ENCODE measurements around the gene CARD6. TPM values are rescaled to one million over a fixed set of nuclear protein-coding genes. Genes with fewer than 3 reads are reported as not detected.

CARD6 gene
- total and polyA plus RNA-seq, 2 of the 8 experiments (the other 6 are each of a cell fraction or from before 2014, with no cell fraction given): 0.41 to 0.50 TPM

- TF ChIP-seq CTCF (IDR thresholded peaks at IDR 0.05; ENCODE audit: control extremely low read depth in 1 of 3, insufficient read depth in 1 of 3, low read depth in 1 of 3, low read length in 3 of 3) (peak; percentile 62 to 67 (median 63)), MAX (IDR thresholded peaks at IDR 0.05) (peak; percentile 77), CREB1 (IDR thresholded peaks at IDR 0.05) (peak; percentile 92), SAP30 (IDR thresholded peaks at IDR 0.05; ENCODE audit: insufficient read depth, insufficient replicate concordance, low read length) (no peak), PHF8 (conservative IDR thresholded peaks at IDR 0.05; ENCODE audit: low read depth, low read length) (peak; percentile 86), KDM5A (IDR thresholded peaks at IDR 0.05; ENCODE audit: low read length) (peak; percentile 18; the same call in 1 of the 2 replicates), TAF1 (IDR thresholded peaks at IDR 0.05; ENCODE audit: low read depth, low read length) (peak; percentile 94), SIN3A (conservative IDR thresholded peaks at IDR 0.05 in 1 of 2, IDR thresholded peaks at IDR 0.05 in 1 of 2; ENCODE audit: low read depth in 1 of 2, low read length in 2 of 2) (no peak), RBBP5 (IDR thresholded peaks at IDR 0.05; ENCODE audit: borderline replicate concordance, low read depth, low read length) (peak; percentile 61), YY1 (IDR thresholded peaks at IDR 0.05; ENCODE audit: low read depth, low read length) (peak; percentile 88), KDM4A (IDR thresholded peaks at IDR 0.05; ENCODE audit: low read depth, low read length, severe bottlenecking) (peak; percentile 82), NRF1 (IDR thresholded peaks at IDR 0.05; ENCODE audit: low read depth, low read length) (0 out of 2 replicates have a peak, but pooled peaks have one; percentile 21), ATF3 (IDR thresholded peaks at IDR 0.05; ENCODE audit: insufficient read depth, low read depth, low read length) (no peak), POLR2A (IDR thresholded peaks at IDR 0.05; ENCODE audit: control extremely low read depth in 1 of 2, low read depth in 2 of 2, low read length in 2 of 2) (peak; percentile 88 to 92), E2F6 (IDR thresholded peaks at IDR 0.05) (peak; percentile 87), BCL11A (IDR thresholded peaks at IDR 0.05; ENCODE audit: low read depth in 2 of 2, low read length in 2 of 2) (no peak), HDAC2 (IDR thresholded peaks at IDR 0.05; ENCODE audit: borderline replicate concordance in 1 of 2, low read depth in 2 of 2, low read length in 2 of 2) (0 out of 4 replicates have a peak, but pooled peaks of 1 of the 2 experiments have one; percentile 89)
These were observed 43.0 kb upstream of the CARD6 start, which contains the start of gene PRKAA1 (continued) for GRCh38 chr5:40798012-40798800.

Measured in H1 (cell line).